ENCODE results near the gene ZNF638.

- TF ChIP-seq POLR2A (IDR thresholded peaks at IDR 0.05; ENCODE audit: low read depth, low read length) (no peak), CREM (IDR thresholded peaks at IDR 0.05; ENCODE audit: low read depth) (no peak), ZBTB33 (IDR thresholded peaks at IDR 0.05) (no peak), CTCF (IDR thresholded peaks at IDR 0.05 in 2 of 3, conservative IDR thresholded peaks at IDR 0.05 in 1 of 3; ENCODE audit: control insufficient read depth in 2 of 3, extremely low read depth in 1 of 3, insufficient read depth in 1 of 3, low read depth in 3 of 3, low read length in 3 of 3) (no peak), GABPA (IDR thresholded peaks at IDR 0.05; ENCODE audit: low read depth) (no peak)
Measured at GRCh38 chr2:71481111-71481510, 149.5 kb downstream of the ZNF638 start.

Data from GM12878 (cell line).